SH-SY5Y (cell line): ENCODE measurements around the gene SNRNP48.

ENCODE experiments used
- GATA2 ChIP-seq: IDR thresholded peaks from 2 replicates; pipeline ENCODE4 v1.6.1; 2011; ENCODE audit warnings: mild to moderate bottlenecking, low read depth, low read length
- GATA3 ChIP-seq: IDR thresholded peaks from 2 replicates; pipeline ENCODE4 v1.6.1; 2011; ENCODE audit warnings: low read depth, mild to moderate bottlenecking, low read length, moderate library complexity

DNA sequence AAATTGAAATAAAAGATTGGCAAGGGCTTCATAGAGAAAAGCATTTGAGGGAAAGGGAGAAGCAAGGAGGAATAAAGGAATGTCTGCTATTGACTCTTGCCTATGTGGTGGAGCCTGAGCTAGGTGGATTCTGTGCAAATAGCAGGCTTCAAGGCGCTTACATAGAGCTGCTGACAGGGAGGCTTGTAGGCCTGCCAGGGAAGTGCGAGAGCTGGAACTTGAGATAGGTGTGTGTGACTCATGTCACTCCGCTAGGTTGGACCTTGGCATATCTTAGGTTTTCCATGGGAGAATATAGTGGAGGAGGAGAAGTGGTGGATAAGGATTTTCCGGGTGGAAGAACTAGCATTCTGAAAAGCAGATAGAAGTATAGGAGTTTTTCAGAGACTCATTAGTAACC lies 14.0 kb downstream of the SNRNP48 start:
- TF ChIP-seq GATA2: no peak
- no peak for TF ChIP-seq GATA3
